OCI-M2 (cell line): ENCODE results near the gene COL4A1.

Experiments used
- DNase-seq: peaks from one replicate; lab custom pipeline; 2025; ENCODE audit not compliant: unreplicated experiment; lab: John Stamatoyannopoulos, UW

COL4A1 gene

GRCh38 chr13:110239280-110240125, 67.5 kb downstream of the COL4A1 start:
- no peak for DNase-seq

GRCh38 chr13:110238818-110239195, 68.2 kb downstream of the COL4A1 start:
- DNase-seq = no peak

- no peak for DNase-seq
Observed at GRCh38 chr13:110237875-110238817, 68.8 kb downstream of the COL4A1 start.

- no peak for DNase-seq
Observed at GRCh38 chr13:110236831-110237261, 70.1 kb downstream of the COL4A1 start.

- DNase-seq = no peak
Observed at GRCh38 chr13:110236431-110236830, 70.5 kb downstream of the COL4A1 start.

GRCh38 chr13:110234532-110234931, 72.4 kb downstream of the COL4A1 start:
- DNase-seq = no peak

- no peak for DNase-seq
Observed at GRCh38 chr13:110233951-110234280, 73.0 kb downstream of the COL4A1 start.

- DNase-seq = no peak
Observed at GRCh38 chr13:110233181-110233950, 73.6 kb downstream of the COL4A1 start.

GRCh38 chr13:110232756-110233155, 74.2 kb downstream of the COL4A1 start:
- DNase-seq = no peak

GRCh38 chr13:110232142-110232541, 74.8 kb downstream of the COL4A1 start:
- no peak for DNase-seq

GRCh38 chr13:110231348-110232047, 75.5 kb downstream of the COL4A1 start:
- DNase-seq = no peak

GRCh38 chr13:110230661-110231347, 76.2 kb downstream of the COL4A1 start:
- DNase-seq = no peak

- DNase-seq = no peak
Observed at GRCh38 chr13:110229905-110230563, 76.9 kb downstream of the COL4A1 start.

- no peak for DNase-seq
Observed at GRCh38 chr13:110228936-110229904, 77.7 kb downstream of the COL4A1 start.

- no peak for DNase-seq
Observed at GRCh38 chr13:110227864-110228643, 78.9 kb downstream of the COL4A1 start.

GRCh38 chr13:110227416-110227815, 79.5 kb downstream of the COL4A1 start:
- DNase-seq = no peak
